ENCODE measurements around the gene C2orf49.

Gene C2orf49

GRCh38 chr2:105297216-105297615 lies 40.1 kb upstream of the C2orf49 start:
- peaks cover 2% of the 10 kb centered on the region; the same call in 1 of the 2 replicates for H3K79me2 ChIP-seq (ENCODE audit: insufficient read depth, low read depth)
- no peak overlapping the region for H2AFZ ChIP-seq (ENCODE audit: low read depth)
- no peak for TF ChIP-seq CTCF (conservative IDR thresholded peaks at IDR 0.05; ENCODE audit: low read depth, low read length)
- H3K4me1 ChIP-seq (ENCODE audit: low read depth, poor library complexity, severe bottlenecking) = peaks cover 4% of the 10 kb centered on the region
- no peak overlapping the region for H3K4me3 ChIP-seq (IDR thresholded peaks at IDR 0.05; ENCODE audit: insufficient read depth, low read depth, low read length)
- no peak overlapping the region for H3K9ac ChIP-seq
- H3K4me2 ChIP-seq = no peak overlapping the region
- no peaks in the 10 kb centered on the region; the same call in 1 of the 2 replicates for H3K36me3 ChIP-seq (ENCODE audit: insufficient read depth)
- H4K20me1 ChIP-seq (ENCODE audit: insufficient read depth) = no peaks in the 10 kb centered on the region
- no peak overlapping the region for H3K27ac ChIP-seq
- no peaks in the 10 kb centered on the region for H3K27me3 ChIP-seq (ENCODE audit: insufficient read depth, low read depth)

GRCh38 chr2:105298017-105298416 lies 39.3 kb upstream of the C2orf49 start:
- no peak overlapping the region for H3K9ac ChIP-seq
- no peak overlapping the region for H2AFZ ChIP-seq (ENCODE audit: low read depth)
- no peak for TF ChIP-seq CTCF (conservative IDR thresholded peaks at IDR 0.05; ENCODE audit: low read depth, low read length)
- H3K4me2 ChIP-seq = no peak overlapping the region
- H3K27ac ChIP-seq = no peak overlapping the region
- H3K27me3 ChIP-seq (ENCODE audit: insufficient read depth, low read depth) = no peaks in the 10 kb centered on the region
- no peaks in the 10 kb centered on the region for H4K20me1 ChIP-seq (ENCODE audit: insufficient read depth)
- peaks cover 9% of the 10 kb centered on the region for H3K79me2 ChIP-seq (ENCODE audit: insufficient read depth, low read depth)
- no peaks in the 10 kb centered on the region; the same call in 1 of the 2 replicates for H3K36me3 ChIP-seq (ENCODE audit: insufficient read depth)
- H3K4me3 ChIP-seq (IDR thresholded peaks at IDR 0.05; ENCODE audit: insufficient read depth, low read depth, low read length) = no peak overlapping the region
- peaks cover 4% of the 10 kb centered on the region for H3K4me1 ChIP-seq (ENCODE audit: low read depth, poor library complexity, severe bottlenecking)

GRCh38 chr2:105299290-105299689 lies 38.0 kb upstream of the C2orf49 start:
- 0 out of 2 replicates have a peak, but pooled peaks have one; percentile 15 for TF ChIP-seq CTCF (conservative IDR thresholded peaks at IDR 0.05; ENCODE audit: low read depth, low read length)
- H3K36me3 ChIP-seq (ENCODE audit: insufficient read depth) = no peaks in the 10 kb centered on the region; the same call in 1 of the 2 replicates
- H3K27me3 ChIP-seq (ENCODE audit: insufficient read depth, low read depth) = no peaks in the 10 kb centered on the region
- no peak overlapping the region for H2AFZ ChIP-seq (ENCODE audit: low read depth)
- H3K79me2 ChIP-seq (ENCODE audit: insufficient read depth, low read depth) = peaks cover 9% of the 10 kb centered on the region
- no peaks in the 10 kb centered on the region for H4K20me1 ChIP-seq (ENCODE audit: insufficient read depth)
- H3K9ac ChIP-seq = no peak overlapping the region
- no peak overlapping the region for H3K27ac ChIP-seq
- no peak overlapping the region for H3K4me2 ChIP-seq
- no peak overlapping the region for H3K4me3 ChIP-seq (IDR thresholded peaks at IDR 0.05; ENCODE audit: insufficient read depth, low read depth, low read length)
- peaks cover 4% of the 10 kb centered on the region for H3K4me1 ChIP-seq (ENCODE audit: low read depth, poor library complexity, severe bottlenecking)

GRCh38 chr2:105301646-105302045 lies 35.7 kb upstream of the C2orf49 start:
- no peaks in the 10 kb centered on the region for H4K20me1 ChIP-seq (ENCODE audit: insufficient read depth)
- no peak overlapping the region for H3K4me3 ChIP-seq (IDR thresholded peaks at IDR 0.05; ENCODE audit: insufficient read depth, low read depth, low read length)
- no peak overlapping the region for H3K4me2 ChIP-seq
- no peaks in the 10 kb centered on the region for H3K4me1 ChIP-seq (ENCODE audit: low read depth, poor library complexity, severe bottlenecking)
- H2AFZ ChIP-seq (ENCODE audit: low read depth) = no peak overlapping the region
- no peak overlapping the region for H3K27ac ChIP-seq
- H3K9ac ChIP-seq = no peak overlapping the region
- H3K36me3 ChIP-seq (ENCODE audit: insufficient read depth) = no peaks in the 10 kb centered on the region; the same call in 1 of the 2 replicates
- peaks cover 9% of the 10 kb centered on the region for H3K79me2 ChIP-seq (ENCODE audit: insufficient read depth, low read depth)
- H3K27me3 ChIP-seq (ENCODE audit: insufficient read depth, low read depth) = no peaks in the 10 kb centered on the region
- no peak for TF ChIP-seq CTCF (conservative IDR thresholded peaks at IDR 0.05; ENCODE audit: low read depth, low read length)

All from KMS-11 (cell line).